HG02610 (cell line): ENCODE data around the gene AGAP3.

Experiments
- ATAC-seq: cut with Tn5 transposase; IDR thresholded peaks from one replicate; pipeline ENCODE4 v1.9.1; 2021; ENCODE audit warnings: mild to moderate bottlenecking, moderate library complexity; ENCODE audit not compliant: unreplicated experiment

Gene AGAP3

GRCh38 chr7:151087245-151088018 lies 1.2 kb downstream of the AGAP3 start:
- ATAC-seq, result no peak

GRCh38 chr7:151088019-151088855 lies 2.0 kb downstream of the AGAP3 start:
- ATAC-seq, result no peak

GRCh38 chr7:151088856-151089699 lies 2.8 kb downstream of the AGAP3 start:
- peak; percentile 32 for ATAC-seq

- no peak for ATAC-seq
Measured at GRCh38 chr7:151089893-151090730, 3.8 kb downstream of the AGAP3 start.

- no peak for ATAC-seq
Measured at GRCh38 chr7:151091003-151091402, 4.7 kb downstream of the AGAP3 start.

- ATAC-seq, result no peak
Measured at GRCh38 chr7:151091431-151091830, 5.2 kb downstream of the AGAP3 start.

GRCh38 chr7:151091988-151092387 lies 5.7 kb downstream of the AGAP3 start:
- no peak for ATAC-seq

GRCh38 chr7:151093748-151094147 lies 7.5 kb downstream of the AGAP3 start:
- no peak for ATAC-seq

- no peak for ATAC-seq
Measured at GRCh38 chr7:151094675-151095074, 8.4 kb downstream of the AGAP3 start.

- ATAC-seq, result no peak
Measured at GRCh38 chr7:151095123-151095797, 9.0 kb downstream of the AGAP3 start.

GRCh38 chr7:151095828-151096475 lies 9.7 kb downstream of the AGAP3 start:
- no peak for ATAC-seq

GRCh38 chr7:151099486-151100211 lies 13.4 kb downstream of the AGAP3 start:
- ATAC-seq, result no peak

- ATAC-seq, result no peak
Measured at GRCh38 chr7:151100921-151101320, 14.6 kb downstream of the AGAP3 start.

- ATAC-seq, result no peak
Measured at GRCh38 chr7:151101621-151102396, 15.5 kb downstream of the AGAP3 start.

GRCh38 chr7:151102991-151103390 lies 16.7 kb downstream of the AGAP3 start:
- ATAC-seq, result no peak

GRCh38 chr7:151103973-151104372 lies 17.7 kb downstream of the AGAP3 start:
- ATAC-seq, result no peak

GRCh38 chr7:151104411-151105235 lies 18.3 kb downstream of the AGAP3 start:
- no peak for ATAC-seq
